Stimulated activated effector memory CD8-positive, alpha-beta T cell treated with anti-CD3 and anti-CD28 coated beads, Interleukin-12 subunit alpha, Interleukin-12 subunit beta, amount 100 ng/mL, for 72 hours (primary cell): ENCODE data around the gene TLK1.

Source experiments
- ATAC-seq: fragments of 150-1000 bp; cut with Tn5 transposase; 2 replicates; pipeline ENCODE4 v1.10.0; 2021
- DNase-seq, 2 donors: peaks; one replicate each; pipeline ENCODE4 v3.0.0; 2021 to 2022; ENCODE audit warnings: low spot score in 2 of 2
- H3K27ac Mint-ChIP-seq: one replicate; pipeline ENCODE4 v1.8.0; 2022; ENCODE audit warnings: mild to moderate bottlenecking, mixed read lengths
- H3K36me3 Mint-ChIP-seq: one replicate; pipeline ENCODE4 v1.8.0; 2022; ENCODE audit warnings: mild to moderate bottlenecking, mixed read lengths
- H3K4me1 Mint-ChIP-seq: one replicate; pipeline ENCODE4 v1.8.0; 2022; ENCODE audit warnings: mixed read lengths
- H3K4me3 Mint-ChIP-seq: one replicate; pipeline ENCODE4 v1.8.0; 2022; ENCODE audit warnings: mild to moderate bottlenecking, mixed read lengths
- H3K9me3 Mint-ChIP-seq: one replicate; pipeline ENCODE4 v1.8.0; 2022; ENCODE audit warnings: mixed read lengths

The TLK1 gene

DNA sequence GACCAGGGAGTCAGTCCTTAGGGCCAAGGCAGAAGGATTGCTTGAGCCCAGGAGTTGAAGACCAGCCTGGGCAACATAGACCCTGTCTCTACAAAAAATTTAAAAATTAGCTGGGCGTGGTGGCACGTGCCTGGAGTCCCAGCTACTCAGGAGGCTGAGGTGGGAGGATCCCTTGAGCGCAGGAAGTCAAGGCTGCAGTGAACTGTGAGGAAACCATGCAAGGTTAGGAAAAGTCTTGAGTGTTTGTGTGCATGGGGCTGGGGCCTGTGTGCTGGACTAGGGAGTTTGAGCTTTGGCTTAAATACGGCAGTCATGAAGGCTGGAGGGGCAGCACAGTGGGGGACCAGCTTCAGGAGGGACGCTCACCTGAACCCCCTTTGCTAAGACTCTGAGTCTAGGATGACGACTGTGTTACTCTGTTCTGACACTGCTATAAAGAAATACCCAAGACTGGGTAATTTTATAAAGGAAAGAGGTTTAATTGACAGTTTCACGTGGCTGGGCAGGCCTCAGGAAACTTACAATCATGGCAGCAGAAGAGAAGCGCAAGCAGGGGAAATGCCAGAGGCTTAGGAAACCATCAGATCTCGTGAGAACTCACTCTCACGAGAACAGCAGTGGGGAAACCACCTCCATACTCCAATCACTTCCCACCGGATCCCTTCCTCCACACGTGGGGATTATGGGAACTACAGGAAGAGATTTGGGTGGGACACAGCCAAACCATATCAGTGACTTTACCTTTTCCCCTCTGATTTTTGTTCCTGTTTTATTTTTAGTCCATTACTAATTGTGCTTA is 192.3 kb downstream of the TLK1 start:
- Mint-ChIP-seq H3K27ac (peak overlapping the region; percentile 77), H3K9me3 (no peaks in the 10 kb centered on the region), H3K4me3 (no peak overlapping the region), H3K36me3 (peaks cover 63% of the 10 kb centered on the region), H3K4me1 (peaks cover 8% of the 10 kb centered on the region)
- no peak for ATAC-seq
- DNase-seq: peak in 1 of 2 donors; percentile 34

DNA sequence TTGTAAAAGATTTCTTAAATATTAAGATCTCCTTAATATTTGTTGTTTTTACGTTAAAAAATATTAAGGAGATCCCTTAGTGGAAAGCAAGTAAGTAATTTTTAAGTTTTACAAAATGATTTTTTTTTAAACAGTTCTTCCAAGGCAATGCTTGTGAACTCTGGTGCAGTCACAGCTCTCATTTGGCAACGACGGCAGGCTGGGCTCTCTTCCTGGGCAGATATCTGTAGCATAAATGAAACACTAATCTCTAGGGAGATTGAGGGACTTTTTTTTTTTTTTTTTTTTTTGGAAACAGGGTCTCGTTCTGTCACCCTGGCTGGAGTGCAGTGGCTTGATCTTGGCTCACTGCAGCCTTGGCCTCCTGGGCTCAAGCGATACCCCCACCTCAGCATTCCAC is 193.1 kb downstream of the TLK1 start:
- Mint-ChIP-seq H3K4me3 (no peak overlapping the region), H3K9me3 (no peaks in the 10 kb centered on the region), H3K4me1 (no peaks in the 10 kb centered on the region), H3K27ac (peak overlapping the region; percentile 77), H3K36me3 (peaks cover 64% of the 10 kb centered on the region)
- DNase-seq: no peak
- ATAC-seq: no peak

DNA sequence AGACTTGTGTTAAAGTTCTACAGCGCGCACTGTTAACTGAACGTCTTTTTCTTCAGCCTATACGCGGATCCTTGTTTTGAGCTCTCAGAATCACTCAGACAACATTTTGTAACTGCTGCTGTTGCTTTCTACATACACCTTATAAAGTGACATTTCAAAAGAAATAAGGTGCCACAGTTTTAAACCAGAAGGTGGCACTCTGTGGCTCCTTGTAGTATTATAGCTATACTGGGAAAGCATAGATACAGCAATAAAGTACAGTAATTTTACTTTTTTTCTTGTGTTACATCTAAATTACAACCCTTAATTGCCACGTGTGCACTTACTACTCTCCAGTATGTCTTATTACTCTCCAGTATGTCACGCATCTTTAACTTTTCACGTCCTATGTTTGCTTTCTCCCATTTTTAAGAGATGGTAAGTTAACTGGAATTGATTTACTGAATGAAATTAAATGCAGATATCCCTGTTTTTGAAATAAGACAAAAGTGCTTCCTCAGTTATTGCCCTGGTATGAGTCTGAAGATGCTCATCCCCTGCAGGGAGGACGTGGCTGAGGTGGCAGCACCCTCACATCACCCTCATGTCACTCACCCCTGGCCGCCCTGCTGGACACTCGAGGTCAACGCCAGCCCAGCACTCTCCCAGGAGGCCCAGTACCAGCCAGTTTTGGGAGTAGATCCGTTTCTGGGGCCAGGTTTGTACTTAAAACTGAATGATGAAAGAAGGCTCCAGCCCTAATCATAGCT is 193.9 kb downstream of the TLK1 start:
- H3K36me3 Mint-ChIP-seq: peaks cover 72% of the 10 kb centered on the region
- no peaks in the 10 kb centered on the region for H3K9me3 Mint-ChIP-seq
- no peak for DNase-seq
- H3K27ac Mint-ChIP-seq: peak overlapping the region; percentile 52
- no peaks in the 10 kb centered on the region for H3K4me1 Mint-ChIP-seq
- no peak for ATAC-seq
- no peak overlapping the region for H3K4me3 Mint-ChIP-seq

DNA sequence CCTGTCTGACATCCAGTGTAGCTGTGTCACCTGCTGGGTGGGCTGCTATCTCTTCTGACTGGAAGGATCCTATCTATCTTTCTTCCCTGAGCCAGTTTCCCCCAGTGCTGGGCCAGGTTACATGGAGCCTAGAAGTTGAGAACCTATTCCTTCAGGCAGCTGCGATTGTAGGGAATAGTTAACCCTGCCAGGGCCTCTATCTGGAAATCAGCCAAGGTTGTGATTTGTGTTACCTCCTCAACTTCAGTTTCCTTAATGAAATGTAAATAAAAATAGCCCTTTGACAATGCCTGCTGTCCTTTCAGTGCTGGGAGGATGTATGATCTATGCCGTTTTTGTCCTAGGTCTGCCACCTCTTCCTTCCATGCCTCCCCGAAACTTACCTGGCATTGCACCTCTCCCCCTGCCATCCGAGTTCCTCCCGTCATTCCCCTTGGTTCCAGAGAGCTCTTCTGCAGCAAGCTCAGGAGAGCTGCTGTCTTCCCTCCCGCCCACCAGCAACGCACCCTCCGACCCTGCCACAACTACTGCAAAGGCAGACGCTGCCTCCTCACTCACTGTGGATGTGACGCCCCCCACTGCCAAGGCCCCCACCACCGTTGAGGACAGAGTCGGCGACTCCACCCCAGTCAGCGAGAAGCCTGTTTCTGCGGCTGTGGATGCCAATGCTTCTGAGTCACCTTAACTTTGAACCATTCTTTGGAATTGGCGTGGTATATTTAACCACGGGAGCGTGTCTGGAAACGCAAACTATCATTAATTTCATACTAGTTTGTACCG is 195.1 kb downstream of the TLK1 start:
- Mint-ChIP-seq H3K27ac (no peak overlapping the region), H3K36me3 (peaks cover 84% of the 10 kb centered on the region), H3K4me3 (no peak overlapping the region), H3K4me1 (no peaks in the 10 kb centered on the region), H3K9me3 (no peaks in the 10 kb centered on the region)
- DNase-seq (no peak), ATAC-seq (no peak)

DNA sequence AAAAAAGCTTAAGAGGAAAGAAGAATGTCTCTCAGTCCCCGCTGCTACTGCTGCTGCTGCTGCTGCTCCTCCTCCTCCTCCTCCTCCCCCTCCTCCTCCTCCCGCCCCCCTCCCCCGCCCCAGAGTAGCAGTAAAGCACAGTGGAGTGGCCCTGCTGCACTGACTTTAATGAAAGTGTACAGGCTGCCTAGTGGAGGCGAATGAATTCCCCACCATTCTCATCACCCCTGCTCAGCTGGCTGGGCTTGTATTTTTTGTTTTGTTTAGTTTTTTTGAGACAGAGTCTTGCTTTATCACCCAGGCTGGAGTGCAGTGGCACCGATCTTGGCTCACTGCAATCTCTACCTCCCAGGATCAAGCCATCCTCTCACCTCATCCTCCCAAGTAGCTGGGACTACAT is 197.3 kb downstream of the TLK1 start:
- Mint-ChIP-seq H3K9me3 (no peaks in the 10 kb centered on the region), H3K27ac (no peak overlapping the region), H3K36me3 (peaks cover 100% of the 10 kb centered on the region), H3K4me1 (no peaks in the 10 kb centered on the region), H3K4me3 (no peak overlapping the region)
- peak in 1 of 2 donors; percentile 2 for DNase-seq
- ATAC-seq: no peak

DNA sequence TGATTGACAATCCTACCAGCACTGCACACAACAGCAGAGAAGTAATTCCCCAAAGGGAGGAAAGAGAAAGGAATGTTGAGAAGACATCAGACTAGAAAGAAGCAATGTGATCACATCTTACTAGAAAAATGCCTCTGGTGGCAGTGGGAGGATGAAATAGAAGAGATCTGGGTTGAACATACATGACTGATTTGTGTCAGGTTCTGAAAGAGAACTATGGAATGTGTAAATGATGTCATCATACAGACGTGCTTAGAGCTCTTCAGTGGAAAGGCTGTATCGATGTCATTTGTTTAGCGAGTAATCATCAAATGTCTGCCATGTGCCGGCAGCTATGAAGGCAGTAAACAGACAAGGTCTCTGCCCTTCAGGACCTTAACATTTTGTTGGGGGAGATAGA is 206.8 kb downstream of the TLK1 start:
- no peak for DNase-seq
- Mint-ChIP-seq H3K27ac (peak overlapping the region; percentile 5), H3K4me1 (no peaks in the 10 kb centered on the region), H3K36me3 (peaks cover 100% of the 10 kb centered on the region), H3K4me3 (no peak overlapping the region), H3K9me3 (no peaks in the 10 kb centered on the region)
- no peak for ATAC-seq

DNA sequence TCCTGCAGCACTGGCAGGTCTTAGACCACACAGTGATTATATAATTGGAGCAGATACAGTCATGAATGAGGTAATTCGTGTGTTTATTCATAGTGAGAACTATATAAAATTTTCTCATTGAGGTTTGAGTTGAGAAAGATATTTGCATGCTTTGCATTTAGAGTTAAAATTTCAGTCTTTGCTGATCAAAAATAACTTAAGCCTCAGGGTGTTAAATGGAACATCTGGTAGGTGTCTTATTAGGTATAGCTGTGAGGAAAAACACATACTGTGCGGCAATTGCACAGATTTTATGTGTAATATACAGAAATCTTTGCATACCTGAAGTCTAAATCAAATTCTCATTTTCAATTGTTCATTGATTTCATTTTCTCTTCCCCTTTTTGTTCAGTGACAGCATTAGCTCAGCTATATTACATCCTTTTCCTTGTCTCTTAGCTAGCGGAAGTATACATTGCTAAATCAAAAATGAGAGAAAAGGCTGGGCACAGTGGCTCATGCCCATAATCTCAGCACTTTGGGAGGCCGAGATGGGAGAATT is 210.4 kb downstream of the TLK1 start:
- Mint-ChIP-seq H3K9me3 (no peaks in the 10 kb centered on the region), H3K27ac (peak overlapping the region; percentile 75), H3K4me1 (peaks cover 9% of the 10 kb centered on the region), H3K4me3 (no peak overlapping the region), H3K36me3 (peaks cover 79% of the 10 kb centered on the region)
- DNase-seq (no peak), ATAC-seq (no peak)

DNA sequence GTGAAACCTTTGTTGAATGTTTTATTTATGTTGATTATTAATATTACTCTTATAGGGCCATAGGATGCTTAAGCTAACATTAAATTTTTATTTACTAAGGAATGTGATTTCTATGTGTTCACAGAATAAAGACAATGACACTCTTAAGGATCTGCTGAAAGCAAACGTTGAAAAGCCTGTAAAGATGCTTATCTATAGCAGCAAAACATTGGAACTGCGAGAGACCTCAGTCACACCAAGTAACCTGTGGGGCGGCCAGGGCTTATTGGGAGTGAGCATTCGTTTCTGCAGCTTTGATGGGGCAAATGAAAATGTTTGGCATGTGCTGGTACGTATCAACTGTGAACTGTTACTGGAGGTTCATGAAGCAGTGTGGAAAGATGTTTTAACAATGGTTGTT is 211.3 kb downstream of the TLK1 start:
- no peak overlapping the region for H3K27ac Mint-ChIP-seq

DNA sequence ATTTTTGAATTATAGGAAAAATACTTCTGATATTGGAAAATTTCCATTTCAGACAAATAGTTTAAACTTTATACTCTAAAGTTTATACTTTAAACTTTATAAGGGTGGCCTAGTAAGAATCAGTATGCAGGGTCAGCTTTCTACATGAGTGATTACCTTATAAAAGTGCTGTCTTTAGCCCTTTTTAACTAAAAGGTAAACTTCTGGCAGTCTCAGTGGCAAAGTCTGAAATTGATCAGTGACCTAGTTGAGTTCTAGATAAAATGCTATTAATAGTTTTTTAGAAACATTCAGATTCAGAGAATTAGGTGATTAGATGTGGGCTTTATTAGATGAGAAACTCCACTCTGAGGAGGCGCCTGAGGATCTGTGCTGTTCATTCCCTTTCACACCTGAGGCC is 216.1 kb downstream of the TLK1 start:
- peaks cover 38% of the 10 kb centered on the region for H3K4me1 Mint-ChIP-seq
- DNase-seq: no peak
- H3K4me3 Mint-ChIP-seq: no peak overlapping the region
- H3K27ac Mint-ChIP-seq: no peak overlapping the region
- H3K36me3 Mint-ChIP-seq: peaks cover 30% of the 10 kb centered on the region
- no peak for ATAC-seq
- no peaks in the 10 kb centered on the region for H3K9me3 Mint-ChIP-seq

More for the DNA sequence above, 211.3 kb downstream of the TLK1 start:
- DNase-seq (no peak), ATAC-seq (no peak)
- Mint-ChIP-seq H3K9me3 (no peaks in the 10 kb centered on the region), H3K4me3 (no peak overlapping the region), H3K36me3 (peaks cover 73% of the 10 kb centered on the region), H3K4me1 (peaks cover 10% of the 10 kb centered on the region)

DNA sequence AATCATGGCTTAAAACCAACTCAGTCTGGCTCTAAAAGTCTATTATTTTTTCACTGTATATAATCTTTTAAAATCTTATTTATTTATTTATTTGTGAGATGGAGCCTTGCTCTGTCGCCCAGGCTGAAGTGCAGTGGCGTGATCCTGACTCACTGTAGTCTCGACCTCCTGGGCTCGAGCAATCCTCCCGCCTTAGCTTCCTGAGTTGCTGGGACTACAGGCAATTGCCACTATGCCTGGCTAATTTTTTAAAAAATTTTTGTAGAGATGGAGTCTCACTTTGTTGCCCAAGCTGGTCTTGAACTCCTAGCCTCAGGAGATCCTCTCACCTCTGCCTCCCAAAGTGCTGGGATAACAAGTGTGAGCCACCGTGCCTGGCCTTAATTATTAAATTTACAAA is 217.1 kb downstream of the TLK1 start:
- Mint-ChIP-seq H3K4me3 (no peak overlapping the region), H3K27ac (no peak overlapping the region), H3K4me1 (peaks cover 45% of the 10 kb centered on the region), H3K36me3 (peaks cover 31% of the 10 kb centered on the region), H3K9me3 (no peaks in the 10 kb centered on the region)
- DNase-seq (no peak), ATAC-seq (no peak)

DNA sequence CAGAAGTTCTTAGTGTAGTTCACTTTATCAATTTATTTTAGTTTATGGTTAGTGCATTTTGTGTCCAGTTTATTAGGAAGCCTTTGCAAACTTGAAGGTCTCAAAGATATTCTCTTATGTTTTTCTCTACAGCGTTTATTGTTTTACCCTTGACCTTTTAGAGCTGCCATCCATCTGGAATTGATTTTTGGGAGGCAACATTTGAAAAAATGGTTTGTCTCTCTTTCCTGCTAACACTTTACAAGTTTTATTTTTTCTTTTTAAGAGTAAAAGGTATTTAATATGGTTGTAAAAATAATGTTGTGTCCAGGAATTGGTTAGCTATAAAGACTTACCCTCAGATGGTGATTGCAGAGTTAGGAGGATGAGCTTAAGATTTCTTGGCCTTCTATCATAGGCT is 217.7 kb downstream of the TLK1 start:
- Mint-ChIP-seq H3K36me3 (peaks cover 32% of the 10 kb centered on the region), H3K27ac (no peak overlapping the region), H3K9me3 (no peaks in the 10 kb centered on the region), H3K4me3 (no peak overlapping the region), H3K4me1 (peaks cover 47% of the 10 kb centered on the region)
- ATAC-seq (no peak), DNase-seq (no peak)

DNA sequence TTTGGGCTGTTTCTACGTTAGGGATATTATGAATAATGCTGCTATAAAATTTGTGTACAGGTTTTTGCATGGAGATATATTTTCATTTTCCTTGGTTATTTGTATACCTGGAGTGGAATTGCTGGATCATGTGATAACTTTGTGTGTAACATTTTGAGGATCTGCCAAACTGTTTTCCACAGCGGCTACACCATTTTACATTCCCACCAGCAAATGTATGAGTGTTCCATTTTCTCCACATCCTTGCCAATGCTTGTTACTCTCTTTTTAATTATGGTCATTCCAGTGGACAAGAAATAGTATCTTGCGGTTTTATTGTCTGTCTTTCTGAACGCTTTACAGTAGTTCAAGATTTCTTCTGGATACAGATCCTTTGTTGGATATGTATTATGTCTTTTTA is 218.1 kb downstream of the TLK1 start:
- no peak overlapping the region for H3K4me3 Mint-ChIP-seq
- ATAC-seq (no peak), DNase-seq (no peak)
- no peaks in the 10 kb centered on the region for H3K9me3 Mint-ChIP-seq
- H3K4me1 Mint-ChIP-seq: peaks cover 48% of the 10 kb centered on the region
- peaks cover 32% of the 10 kb centered on the region for H3K36me3 Mint-ChIP-seq
- H3K27ac Mint-ChIP-seq: no peak overlapping the region
